NB4 (cell line): Measurements from ENCODE around the gene MLXIP.
"Not testable (repeated sequence)": the region's sequence is repeated elsewhere in the genome, so short reads cannot be mapped to it uniquely, and the experiment has no call there.

Experiments used
- DNase-seq: peaks from one replicate; pipeline ENCODE4 v3.0.0; 2010; ENCODE audit warnings: low read depth
- H3K4me3 ChIP-seq: one replicate; pipeline ENCODE4 v1.5.1; 2011; ENCODE audit warnings: mild to moderate bottlenecking, low read depth, low read length, moderate library complexity
- MYC ChIP-seq: IDR thresholded peaks from 2 replicates; pipeline ENCODE4 v1.6.1; 2011; ENCODE audit warnings: low read depth, low read length
- POLR2A ChIP-seq: IDR thresholded peaks from 2 replicates; pipeline ENCODE4 v1.6.1; 2011; ENCODE audit warnings: mild to moderate bottlenecking; ENCODE audit not compliant: insufficient read length; ENCODE audit errors: extremely low read depth
- TF ChIP-seq, protein P1 (sequence below): IDR thresholded peaks from one replicate; pipeline ENCODE4 v1.5.1; 2012; ENCODE audit warnings: low read depth, low read length
- TF ChIP-seq, protein P2 (sequence below): IDR thresholded peaks from 2 replicates; pipeline ENCODE4 v1.6.1; 2011; ENCODE audit warnings: low read depth, low read length

Gene MLXIP

DNA sequence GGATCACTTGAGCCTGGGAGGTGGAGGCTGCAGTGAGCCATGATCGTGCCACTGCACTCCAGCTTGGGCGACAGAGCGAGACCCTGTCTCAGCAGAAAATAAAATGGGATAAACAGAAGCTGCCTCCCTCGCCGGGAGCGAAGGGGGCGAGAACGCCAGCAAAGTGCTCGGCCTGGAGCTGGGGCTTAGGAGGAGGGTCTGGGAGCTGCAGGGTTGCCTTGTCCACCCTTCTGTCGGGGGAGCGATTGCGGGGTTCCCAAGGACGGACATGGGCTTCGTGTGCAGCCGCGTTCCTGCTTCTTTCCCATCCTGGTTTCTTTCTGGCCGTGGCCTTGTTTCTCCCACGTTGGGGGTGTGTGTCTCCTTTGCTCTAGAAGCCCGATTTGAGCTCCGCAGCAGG, 27.9 kb upstream of the MLXIP start:
- no peak for TF ChIP-seq POLR2A
- TF ChIP-seq MYC: no peak
- TF ChIP-seq, protein P1, sequence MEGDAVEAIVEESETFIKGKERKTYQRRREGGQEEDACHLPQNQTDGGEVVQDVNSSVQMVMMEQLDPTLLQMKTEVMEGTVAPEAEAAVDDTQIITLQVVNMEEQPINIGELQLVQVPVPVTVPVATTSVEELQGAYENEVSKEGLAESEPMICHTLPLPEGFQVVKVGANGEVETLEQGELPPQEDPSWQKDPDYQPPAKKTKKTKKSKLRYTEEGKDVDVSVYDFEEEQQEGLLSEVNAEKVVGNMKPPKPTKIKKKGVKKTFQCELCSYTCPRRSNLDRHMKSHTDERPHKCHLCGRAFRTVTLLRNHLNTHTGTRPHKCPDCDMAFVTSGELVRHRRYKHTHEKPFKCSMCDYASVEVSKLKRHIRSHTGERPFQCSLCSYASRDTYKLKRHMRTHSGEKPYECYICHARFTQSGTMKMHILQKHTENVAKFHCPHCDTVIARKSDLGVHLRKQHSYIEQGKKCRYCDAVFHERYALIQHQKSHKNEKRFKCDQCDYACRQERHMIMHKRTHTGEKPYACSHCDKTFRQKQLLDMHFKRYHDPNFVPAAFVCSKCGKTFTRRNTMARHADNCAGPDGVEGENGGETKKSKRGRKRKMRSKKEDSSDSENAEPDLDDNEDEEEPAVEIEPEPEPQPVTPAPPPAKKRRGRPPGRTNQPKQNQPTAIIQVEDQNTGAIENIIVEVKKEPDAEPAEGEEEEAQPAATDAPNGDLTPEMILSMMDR: no peak
- TF ChIP-seq, protein P2, sequence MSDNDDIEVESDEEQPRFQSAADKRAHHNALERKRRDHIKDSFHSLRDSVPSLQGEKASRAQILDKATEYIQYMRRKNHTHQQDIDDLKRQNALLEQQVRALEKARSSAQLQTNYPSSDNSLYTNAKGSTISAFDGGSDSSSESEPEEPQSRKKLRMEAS: no peak
- H3K4me3 ChIP-seq: no peak overlapping the region
- DNase-seq: no peak

DNA sequence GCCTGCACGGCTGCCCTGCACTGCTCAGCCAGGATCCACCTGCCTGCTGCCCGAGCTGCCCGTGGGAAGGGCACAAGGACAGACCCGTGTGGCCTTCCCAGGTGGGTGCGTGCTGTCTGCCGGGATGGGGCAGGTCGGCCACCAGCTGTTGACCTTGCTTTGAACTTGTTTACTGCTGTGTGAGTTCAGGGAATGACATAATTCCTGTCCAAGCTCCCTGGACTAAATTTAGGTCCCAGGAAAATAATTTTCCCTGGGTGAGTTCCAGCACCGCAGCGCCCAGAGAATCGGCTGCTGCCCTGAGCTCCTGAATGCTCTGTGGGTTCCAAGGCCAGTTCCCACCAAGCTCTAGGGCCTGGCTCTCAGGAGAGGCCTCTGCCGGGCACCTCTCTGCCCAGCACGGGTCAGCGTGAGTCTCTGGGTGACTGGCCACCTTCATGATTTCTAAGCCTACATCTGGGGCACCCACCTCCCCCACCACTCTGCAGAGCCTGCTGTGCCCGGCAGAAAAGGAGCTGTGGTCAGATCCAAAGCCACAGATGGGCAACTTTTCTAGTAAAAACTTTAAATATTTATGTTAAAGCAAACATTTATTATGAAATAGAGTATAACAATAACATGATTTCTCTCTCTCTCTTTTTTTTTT, 27.2 kb upstream of the MLXIP start:
- H3K4me3 ChIP-seq: no peak overlapping the region
- DNase-seq: no peak
- no peak for TF ChIP-seq MYC
- TF ChIP-seq POLR2A: no peak
- TF ChIP-seq, protein P1: no peak
- TF ChIP-seq, protein P2: no peak

DNA sequence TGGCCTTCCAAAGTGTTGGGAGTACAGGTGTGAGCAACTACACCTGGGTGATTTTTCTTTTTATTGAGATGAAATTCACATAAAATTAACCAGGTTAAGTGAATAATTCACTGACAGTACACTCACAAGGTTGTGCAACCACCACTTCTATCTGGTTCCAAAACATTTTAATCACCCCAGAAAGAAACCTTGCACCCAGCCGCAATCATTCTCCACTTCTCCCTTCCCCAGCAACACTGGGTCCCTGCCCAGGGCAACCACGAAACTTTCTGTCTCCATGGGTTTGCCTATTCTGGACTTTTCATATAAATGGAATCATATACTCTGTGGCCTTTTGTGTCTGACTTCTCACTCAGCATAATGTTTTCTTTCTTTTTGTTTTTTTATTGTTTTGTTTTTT, 26.3 kb upstream of the MLXIP start:
- no peak for TF ChIP-seq MYC
- TF ChIP-seq, protein P2: no peak
- no peak for TF ChIP-seq POLR2A
- TF ChIP-seq, protein P1: no peak
- DNase-seq: no peak
- H3K4me3 ChIP-seq: no peak overlapping the region

DNA sequence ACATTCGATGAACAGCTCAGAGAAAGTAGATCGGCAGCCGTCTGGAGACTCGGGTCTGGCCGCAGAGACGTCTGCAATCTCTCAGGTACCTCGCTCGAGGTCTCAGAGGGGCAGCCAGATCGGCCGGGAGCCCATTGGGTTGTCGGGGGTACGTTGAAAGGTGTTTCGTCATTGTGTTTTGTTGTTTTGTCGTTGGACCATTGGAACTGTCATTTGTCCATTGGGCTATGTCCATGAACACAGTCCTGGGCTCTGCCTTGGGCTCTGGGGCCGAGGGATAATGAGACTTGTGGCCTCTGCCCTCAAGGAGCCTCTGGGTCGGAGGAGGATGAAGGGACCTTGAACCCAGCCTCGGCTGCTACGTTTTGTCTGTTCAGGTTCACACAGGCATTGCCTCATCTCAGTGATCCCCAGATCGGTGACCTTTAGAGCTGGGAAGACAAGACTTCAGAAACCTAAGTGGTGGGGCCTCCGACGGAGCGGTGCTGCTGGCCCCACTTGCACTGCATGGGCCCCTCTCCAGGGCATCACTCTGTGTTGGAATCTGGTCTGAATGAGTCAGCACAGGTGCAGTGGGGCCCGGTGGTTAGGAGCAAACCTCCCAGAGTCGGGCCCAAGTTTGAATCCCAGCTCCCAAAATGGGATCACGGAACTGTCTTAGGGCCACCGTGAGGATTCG, 23.6 kb upstream of the MLXIP start:
- no peak overlapping the region for H3K4me3 ChIP-seq
- TF ChIP-seq MYC: no peak
- TF ChIP-seq, protein P2: no peak
- TF ChIP-seq, protein P1: no peak
- no peak for TF ChIP-seq POLR2A
- DNase-seq: no peak

DNA sequence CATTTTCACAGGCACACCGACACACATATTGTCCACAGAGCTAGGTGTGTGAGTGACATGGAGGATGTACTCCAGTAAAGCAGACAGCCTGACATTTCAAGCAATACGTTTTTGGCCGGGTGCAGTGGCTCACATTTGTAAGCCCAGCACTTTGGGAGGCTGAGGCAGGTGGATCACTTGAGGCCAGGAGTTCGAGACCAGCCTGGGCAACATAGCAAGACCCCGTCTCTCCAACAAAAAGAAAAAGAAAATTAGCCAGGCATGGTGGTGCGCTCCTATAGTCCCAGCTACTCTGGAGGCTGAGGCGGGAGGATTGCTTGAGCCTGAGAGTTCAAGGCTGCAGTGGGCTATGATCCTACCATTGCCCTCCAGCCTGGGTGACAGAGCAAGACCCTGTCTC, 22.1 kb upstream of the MLXIP start:
- not testable (repeated sequence) for DNase-seq, H3K4me3 ChIP-seq

DNA sequence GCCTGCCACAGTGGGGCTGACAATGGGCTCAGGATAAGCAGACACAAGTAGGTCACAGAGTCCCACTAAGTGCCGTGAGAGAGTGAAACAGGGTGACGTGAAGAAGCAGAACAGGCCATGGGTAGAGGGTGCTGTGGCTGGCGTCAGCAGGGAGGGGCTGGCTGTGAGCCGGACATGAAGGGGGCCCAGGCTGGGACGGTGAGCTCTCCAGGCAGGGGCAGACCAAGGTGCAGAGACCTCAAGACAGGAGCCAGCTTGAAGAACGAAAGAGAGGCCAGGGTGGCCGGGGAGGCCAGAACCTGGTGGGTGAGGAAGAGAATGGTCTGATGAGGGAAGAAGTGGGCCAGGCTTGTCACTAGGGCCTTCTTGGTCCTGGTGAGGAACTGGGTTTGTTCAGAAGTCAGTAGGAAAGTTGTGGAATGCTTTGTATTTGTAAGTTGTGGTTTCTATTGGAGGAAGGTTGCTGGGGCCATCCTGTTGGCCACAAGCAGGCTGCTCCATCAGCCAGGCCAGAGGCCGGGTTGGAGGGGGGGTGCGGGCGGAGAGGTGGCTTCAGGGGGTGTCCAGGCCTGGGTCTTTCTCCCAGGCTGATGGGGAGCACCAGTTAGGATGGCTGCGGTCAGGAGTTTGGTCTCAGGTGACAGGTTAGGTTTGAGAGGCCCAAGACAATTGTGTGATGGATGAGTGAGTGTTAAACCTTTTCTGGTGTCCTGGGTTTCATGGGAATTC, 21.4 kb upstream of the MLXIP start:
- TF ChIP-seq MYC (no peak), POLR2A (no peak)
- TF ChIP-seq, protein P2: no peak
- TF ChIP-seq, protein P1: no peak
- H3K4me3 ChIP-seq: no peak overlapping the region
- no peak for DNase-seq
